Skeletal muscle satellite cell (primary cell): ENCODE results near the gene CEP57L1.
A peak's percentile ranks its signal among the peaks of the same experiment; 100 is the strongest.

Experiments
- H3K27me3 ChIP-seq: 2 replicates; pipeline ENCODE4 v1.7.0; 2013; ENCODE audit warnings: low read length; ENCODE audit not compliant: control insufficient read depth, insufficient read depth
- H3K36me3 ChIP-seq: 2 replicates; pipeline ENCODE4 v1.7.0; 2013; ENCODE audit warnings: mild to moderate bottlenecking, control low read depth, low read length; ENCODE audit not compliant: insufficient read depth
- H3K4me1 ChIP-seq: 2 replicates; pipeline ENCODE4 v1.7.0; 2013; ENCODE audit warnings: low read length; ENCODE audit not compliant: control insufficient read depth, insufficient read depth
- H3K4me2 ChIP-seq: 2 replicates; pipeline ENCODE4 v1.7.0; 2013; ENCODE audit warnings: mild to moderate bottlenecking, low read length
- H3K4me3 ChIP-seq: 2 replicates; pipeline ENCODE4 v1.7.0; 2013; ENCODE audit warnings: low read length
- H3K9ac ChIP-seq: 2 replicates; pipeline ENCODE4 v1.7.0; 2013; ENCODE audit warnings: mild to moderate bottlenecking, low read depth, low read length, moderate library complexity
- H3K9me3 ChIP-seq: replicated peaks from 2 replicates; pipeline ENCODE4 v1.7.0; 2013; ENCODE audit warnings: mild to moderate bottlenecking, control low read depth, low read length

CEP57L1 gene

GRCh38 chr6:109056661-109057060 lies 38.6 kb upstream of the CEP57L1 start:
- Histone ChIP-seq H3K27me3 (no peaks in the 10 kb centered on the region), H3K4me1 (peaks cover 20% of the 10 kb centered on the region), H3K9ac (no peak overlapping the region), H3K4me2 (no peak overlapping the region), H3K36me3 (no peaks in the 10 kb centered on the region), H3K4me3 (no peak overlapping the region), H3K9me3 (no peaks in the 10 kb centered on the region)

GRCh38 chr6:109058620-109059019 lies 36.7 kb upstream of the CEP57L1 start:
- Histone ChIP-seq H3K4me1 (peaks cover 20% of the 10 kb centered on the region), H3K27me3 (no peaks in the 10 kb centered on the region), H3K9me3 (no peaks in the 10 kb centered on the region), H3K9ac (no peak overlapping the region), H3K36me3 (no peaks in the 10 kb centered on the region), H3K4me2 (no peak overlapping the region), H3K4me3 (no peak overlapping the region)

GRCh38 chr6:109059153-109059552 lies 36.2 kb upstream of the CEP57L1 start:
- Histone ChIP-seq H3K4me2 (peak overlapping the region; percentile 47), H3K4me3 (no peak overlapping the region), H3K9ac (no peak overlapping the region), H3K36me3 (no peaks in the 10 kb centered on the region), H3K27me3 (no peaks in the 10 kb centered on the region), H3K9me3 (no peaks in the 10 kb centered on the region), H3K4me1 (peaks cover 20% of the 10 kb centered on the region)

- no peaks in the 10 kb centered on the region for H3K36me3 ChIP-seq
- H3K27me3 ChIP-seq = no peaks in the 10 kb centered on the region
- no peak overlapping the region for H3K4me3 ChIP-seq
- no peaks in the 10 kb centered on the region for H3K9me3 ChIP-seq
- peaks cover 20% of the 10 kb centered on the region for H3K4me1 ChIP-seq
- peak overlapping the region; percentile 29 for H3K9ac ChIP-seq
- peak overlapping the region; percentile 47 for H3K4me2 ChIP-seq
These were observed 35.7 kb upstream of the CEP57L1 start for GRCh38 chr6:109059571-109060021.

GRCh38 chr6:109060571-109060970 lies 34.7 kb upstream of the CEP57L1 start:
- Histone ChIP-seq H3K9me3 (no peaks in the 10 kb centered on the region), H3K36me3 (no peaks in the 10 kb centered on the region), H3K4me3 (no peak overlapping the region), H3K4me2 (no peak overlapping the region), H3K4me1 (peaks cover 20% of the 10 kb centered on the region), H3K9ac (no peak overlapping the region), H3K27me3 (no peaks in the 10 kb centered on the region)

- peaks cover 11% of the 10 kb centered on the region for H3K4me1 ChIP-seq
- no peak overlapping the region for H3K4me2 ChIP-seq
- H3K36me3 ChIP-seq = no peaks in the 10 kb centered on the region
- no peaks in the 10 kb centered on the region for H3K9me3 ChIP-seq
- no peaks in the 10 kb centered on the region for H3K27me3 ChIP-seq
- H3K9ac ChIP-seq = no peak overlapping the region
- H3K4me3 ChIP-seq = no peak overlapping the region
These were observed 33.1 kb upstream of the CEP57L1 start for GRCh38 chr6:109062216-109062615.

GRCh38 chr6:109062767-109063352 lies 32.4 kb upstream of the CEP57L1 start:
- no peaks in the 10 kb centered on the region for H3K36me3 ChIP-seq
- H3K4me2 ChIP-seq = no peak overlapping the region
- peaks cover 11% of the 10 kb centered on the region for H3K4me1 ChIP-seq
- H3K4me3 ChIP-seq = no peak overlapping the region
- no peaks in the 10 kb centered on the region for H3K27me3 ChIP-seq
- H3K9ac ChIP-seq = no peak overlapping the region
- no peaks in the 10 kb centered on the region for H3K9me3 ChIP-seq

- no peaks in the 10 kb centered on the region for H3K9me3 ChIP-seq
- H3K27me3 ChIP-seq = no peaks in the 10 kb centered on the region
These were observed 25.6 kb upstream of the CEP57L1 start for GRCh38 chr6:109069746-109070145.

GRCh38 chr6:109071125-109071917 lies 24.0 kb upstream of the CEP57L1 start:
- no peaks in the 10 kb centered on the region for H3K9me3 ChIP-seq
- H3K4me2 ChIP-seq = peak overlapping the region; percentile 46
- H3K4me1 ChIP-seq = peaks cover 7% of the 10 kb centered on the region
- H3K27me3 ChIP-seq = no peaks in the 10 kb centered on the region
- no peak overlapping the region for H3K9ac ChIP-seq
- no peak overlapping the region for H3K4me3 ChIP-seq
- no peaks in the 10 kb centered on the region for H3K36me3 ChIP-seq

More at GRCh38 chr6:109069746-109070145, 25.6 kb upstream of the CEP57L1 start:
- Histone ChIP-seq H3K4me1 (peaks cover 7% of the 10 kb centered on the region), H3K36me3 (no peaks in the 10 kb centered on the region), H3K9ac (no peak overlapping the region), H3K4me3 (no peak overlapping the region), H3K4me2 (no peak overlapping the region)

GRCh38 chr6:109073344-109074132 lies 21.8 kb upstream of the CEP57L1 start:
- Histone ChIP-seq H3K4me3 (no peak overlapping the region), H3K4me2 (no peak overlapping the region), H3K4me1 (peaks cover 7% of the 10 kb centered on the region), H3K9ac (no peak overlapping the region), H3K36me3 (no peaks in the 10 kb centered on the region), H3K9me3 (no peaks in the 10 kb centered on the region), H3K27me3 (no peaks in the 10 kb centered on the region)

- Histone ChIP-seq H3K36me3 (no peaks in the 10 kb centered on the region), H3K9ac (no peak overlapping the region), H3K9me3 (no peaks in the 10 kb centered on the region), H3K4me2 (no peak overlapping the region), H3K27me3 (no peaks in the 10 kb centered on the region), H3K4me1 (peaks cover 7% of the 10 kb centered on the region), H3K4me3 (no peak overlapping the region)
These were observed 21.2 kb upstream of the CEP57L1 start for GRCh38 chr6:109074133-109074415.
